NCI-H82 (cell line): ENCODE measurements around the gene PTCH2.
A peak's percentile ranks its signal among the peaks of the same experiment; 100 is the strongest.

Experiments used
- DNase-seq: peaks from one replicate; lab custom pipeline; 2025; lab: John Stamatoyannopoulos, UW

PTCH2 gene, protein sequence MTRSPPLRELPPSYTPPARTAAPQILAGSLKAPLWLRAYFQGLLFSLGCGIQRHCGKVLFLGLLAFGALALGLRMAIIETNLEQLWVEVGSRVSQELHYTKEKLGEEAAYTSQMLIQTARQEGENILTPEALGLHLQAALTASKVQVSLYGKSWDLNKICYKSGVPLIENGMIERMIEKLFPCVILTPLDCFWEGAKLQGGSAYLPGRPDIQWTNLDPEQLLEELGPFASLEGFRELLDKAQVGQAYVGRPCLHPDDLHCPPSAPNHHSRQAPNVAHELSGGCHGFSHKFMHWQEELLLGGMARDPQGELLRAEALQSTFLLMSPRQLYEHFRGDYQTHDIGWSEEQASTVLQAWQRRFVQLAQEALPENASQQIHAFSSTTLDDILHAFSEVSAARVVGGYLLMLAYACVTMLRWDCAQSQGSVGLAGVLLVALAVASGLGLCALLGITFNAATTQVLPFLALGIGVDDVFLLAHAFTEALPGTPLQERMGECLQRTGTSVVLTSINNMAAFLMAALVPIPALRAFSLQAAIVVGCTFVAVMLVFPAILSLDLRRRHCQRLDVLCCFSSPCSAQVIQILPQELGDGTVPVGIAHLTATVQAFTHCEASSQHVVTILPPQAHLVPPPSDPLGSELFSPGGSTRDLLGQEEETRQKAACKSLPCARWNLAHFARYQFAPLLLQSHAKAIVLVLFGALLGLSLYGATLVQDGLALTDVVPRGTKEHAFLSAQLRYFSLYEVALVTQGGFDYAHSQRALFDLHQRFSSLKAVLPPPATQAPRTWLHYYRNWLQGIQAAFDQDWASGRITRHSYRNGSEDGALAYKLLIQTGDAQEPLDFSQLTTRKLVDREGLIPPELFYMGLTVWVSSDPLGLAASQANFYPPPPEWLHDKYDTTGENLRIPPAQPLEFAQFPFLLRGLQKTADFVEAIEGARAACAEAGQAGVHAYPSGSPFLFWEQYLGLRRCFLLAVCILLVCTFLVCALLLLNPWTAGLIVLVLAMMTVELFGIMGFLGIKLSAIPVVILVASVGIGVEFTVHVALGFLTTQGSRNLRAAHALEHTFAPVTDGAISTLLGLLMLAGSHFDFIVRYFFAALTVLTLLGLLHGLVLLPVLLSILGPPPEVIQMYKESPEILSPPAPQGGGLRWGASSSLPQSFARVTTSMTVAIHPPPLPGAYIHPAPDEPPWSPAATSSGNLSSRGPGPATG

DNA sequence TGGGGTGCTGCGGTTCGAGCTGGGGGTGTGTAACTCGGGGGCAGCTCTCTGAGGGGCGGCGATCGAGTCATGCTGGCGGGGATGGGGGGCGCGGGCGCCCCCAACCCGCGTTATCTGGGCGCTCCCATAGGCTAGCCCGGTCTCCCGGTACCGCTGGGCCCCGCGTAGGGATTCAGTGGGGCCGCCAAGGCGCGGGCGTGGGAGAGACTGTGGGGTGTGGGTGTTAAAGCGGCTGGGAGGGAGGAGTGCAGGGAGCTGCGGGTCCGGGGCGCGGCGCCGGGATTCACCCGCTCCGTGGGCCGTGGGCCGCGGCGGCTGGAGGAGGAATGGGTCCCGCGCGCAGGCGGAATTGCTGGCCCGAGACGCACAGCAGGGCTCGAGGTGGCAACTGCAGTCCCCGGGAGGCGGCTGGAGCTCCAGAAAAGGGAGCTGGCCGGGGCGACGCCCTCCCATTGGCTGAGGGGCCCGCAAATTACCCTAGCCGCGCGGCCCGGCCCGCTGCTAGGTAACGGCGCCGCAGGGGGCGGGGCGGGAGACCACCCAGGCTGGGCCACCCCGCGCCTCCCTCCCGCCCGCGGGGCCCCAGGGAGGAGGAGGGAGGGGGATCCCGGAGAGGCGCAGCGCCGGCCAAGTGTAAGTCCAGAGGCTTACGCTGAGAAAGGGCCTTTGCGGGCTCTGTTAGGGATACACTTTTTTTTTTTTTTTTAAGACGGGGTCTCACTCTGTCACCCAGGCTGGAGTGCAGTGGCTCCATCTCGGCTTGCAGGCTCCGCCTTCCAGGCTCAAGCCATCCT, at the start of gene PTCH2:
PTCH2 (minus strand) TSS at position 392 of the 794 bp plus-strand sequence; CDS start at position 71, 321 bp downstream.
- peak; percentile 98 for DNase-seq

DNA sequence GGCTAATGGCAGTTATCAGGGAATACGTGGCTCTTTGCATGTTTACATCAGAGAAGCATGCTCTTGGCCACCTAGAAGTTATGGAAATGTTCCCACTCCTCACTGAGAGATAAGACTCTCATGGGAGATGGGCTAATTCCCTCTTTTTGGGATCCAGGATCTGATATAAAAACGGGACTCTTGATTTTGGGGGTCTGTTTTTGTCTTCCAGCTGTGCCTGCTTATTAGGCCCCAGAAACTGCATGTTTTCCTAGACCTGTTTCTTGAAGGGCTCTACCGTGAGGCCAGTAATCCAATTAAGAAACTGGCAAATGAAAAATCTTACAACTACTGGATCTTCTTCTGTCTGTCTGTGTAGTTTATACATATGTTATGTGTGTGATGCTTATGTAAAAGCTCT, 47.0 kb upstream of the PTCH2 start:
- peak; percentile 31 for DNase-seq

DNA sequence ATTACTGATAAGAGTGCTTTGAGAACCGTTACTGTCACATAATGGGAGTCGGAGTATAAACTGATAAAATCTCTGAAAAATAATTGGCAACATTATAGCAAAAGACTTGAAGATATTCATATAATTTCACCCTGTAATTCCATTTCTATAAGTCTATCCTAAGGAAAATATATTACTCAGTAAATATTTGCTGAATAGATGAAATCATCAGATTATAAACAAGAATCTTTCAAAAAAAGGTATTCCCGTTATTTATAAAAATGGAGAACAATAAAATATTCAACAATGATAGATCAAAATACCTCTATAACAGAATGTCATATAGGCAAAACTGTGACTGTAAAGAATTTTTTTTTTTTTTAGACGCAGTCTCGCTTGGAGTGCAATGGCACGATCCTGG, 42.4 kb upstream of the PTCH2 start:
- no peak for DNase-seq

DNA sequence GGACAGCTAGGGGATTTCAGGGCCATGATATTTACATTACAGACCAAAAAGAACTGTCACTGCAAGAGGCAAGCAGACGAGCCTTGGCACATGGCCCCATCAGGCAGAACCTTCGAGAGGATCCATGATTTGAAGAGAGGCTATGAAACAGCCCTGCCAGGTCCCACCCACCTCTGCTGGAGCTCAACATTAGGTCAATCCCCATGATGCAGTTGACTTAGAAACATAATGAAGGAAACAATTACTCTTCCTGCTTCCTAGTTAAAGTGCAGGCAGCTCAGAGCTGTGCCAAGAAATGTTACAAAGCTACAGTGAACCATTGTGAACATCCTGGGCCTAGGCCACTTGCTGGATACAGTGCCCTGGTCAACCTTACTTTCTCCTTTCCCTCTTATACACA, 41.7 kb upstream of the PTCH2 start:
- DNase-seq: no peak

DNA sequence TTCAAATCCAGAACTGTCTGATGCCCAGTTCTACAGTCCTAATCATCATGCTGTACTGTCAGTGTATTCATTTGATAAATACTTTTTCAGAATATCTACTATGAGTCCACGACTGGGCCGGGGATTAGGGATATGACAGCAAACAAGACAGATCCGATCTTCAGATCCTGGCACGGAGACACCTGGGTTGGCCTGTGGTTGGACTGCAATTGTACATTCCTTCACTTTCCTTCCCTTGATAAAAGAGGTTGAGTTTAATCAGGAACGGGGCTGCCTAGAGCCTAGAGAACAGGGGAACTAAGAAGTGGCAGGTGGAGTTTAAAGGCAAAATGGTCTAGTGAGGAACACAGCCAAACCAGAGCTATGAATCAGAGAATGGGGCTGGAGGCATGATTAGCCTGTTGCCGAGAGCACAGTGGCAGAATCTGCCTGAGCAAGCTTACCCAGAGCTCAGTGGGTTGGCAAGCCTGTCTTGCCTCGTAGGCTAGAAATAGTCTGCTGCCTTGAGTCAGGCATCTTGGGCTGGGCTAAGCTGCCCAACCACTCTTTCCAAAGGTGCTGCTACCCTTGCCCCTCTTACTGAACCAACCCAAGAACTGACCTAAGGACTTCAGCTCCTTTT, 38.1 kb upstream of the PTCH2 start:
- no peak for DNase-seq

DNA sequence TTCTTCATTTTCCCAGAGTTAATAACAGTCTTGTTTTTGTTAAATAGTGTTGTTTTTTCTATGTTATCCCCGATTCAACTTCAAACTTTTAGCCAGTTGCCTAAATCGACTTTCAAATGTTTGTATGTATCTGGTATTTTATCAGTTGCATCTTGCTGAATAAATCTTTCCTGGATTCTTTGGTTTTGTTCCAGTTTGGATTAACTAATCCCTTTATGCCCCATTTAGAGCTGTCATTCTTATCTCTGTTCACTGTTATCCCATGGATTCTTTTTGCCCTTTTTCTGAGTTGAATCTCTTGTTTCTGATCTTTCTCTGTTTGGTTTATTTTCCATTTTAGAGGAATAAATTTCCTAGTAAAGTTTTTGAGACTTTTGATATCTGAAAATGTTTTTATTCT, 31.1 kb upstream of the PTCH2 start:
- DNase-seq: no peak

DNA sequence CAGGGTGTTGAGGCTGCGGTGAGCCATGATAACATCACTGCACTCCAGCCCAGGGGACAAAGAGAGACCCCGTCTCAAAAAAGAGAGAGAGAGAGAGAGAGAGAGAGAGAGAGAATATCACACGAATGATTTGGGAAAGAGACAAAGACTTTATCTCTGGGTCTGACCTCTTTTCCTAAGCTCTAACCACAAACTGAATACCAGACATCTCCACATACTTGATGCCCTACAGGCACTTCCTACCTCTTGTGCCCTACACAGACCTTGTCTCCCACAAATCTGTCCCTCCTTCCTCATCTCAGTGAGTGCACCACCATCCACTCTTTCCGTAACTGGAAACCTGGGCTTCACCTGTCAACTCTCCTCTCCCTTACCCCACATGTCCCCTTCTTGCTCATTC, 27.0 kb upstream of the PTCH2 start:
- DNase-seq: no peak

DNA sequence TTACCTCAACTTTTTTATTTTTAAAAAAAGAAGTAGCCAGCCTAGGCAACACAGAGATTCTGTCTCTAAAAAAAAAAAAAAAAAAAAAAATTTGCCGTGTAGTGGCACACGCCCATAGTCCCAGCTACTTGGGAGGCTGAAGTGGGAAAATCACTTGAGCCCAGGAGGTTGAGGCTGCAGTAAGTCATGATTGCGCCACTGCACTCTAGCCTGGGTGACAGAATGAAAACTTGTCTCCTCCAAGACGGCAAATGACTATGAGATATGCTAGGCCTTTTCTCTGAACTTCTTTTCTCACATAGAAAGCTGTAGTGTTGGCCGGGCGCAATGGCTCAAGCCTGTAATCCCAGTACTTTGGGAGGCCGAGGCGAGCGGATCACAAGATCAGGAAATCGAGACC, 24.7 kb upstream of the PTCH2 start:
- no peak for DNase-seq

DNA sequence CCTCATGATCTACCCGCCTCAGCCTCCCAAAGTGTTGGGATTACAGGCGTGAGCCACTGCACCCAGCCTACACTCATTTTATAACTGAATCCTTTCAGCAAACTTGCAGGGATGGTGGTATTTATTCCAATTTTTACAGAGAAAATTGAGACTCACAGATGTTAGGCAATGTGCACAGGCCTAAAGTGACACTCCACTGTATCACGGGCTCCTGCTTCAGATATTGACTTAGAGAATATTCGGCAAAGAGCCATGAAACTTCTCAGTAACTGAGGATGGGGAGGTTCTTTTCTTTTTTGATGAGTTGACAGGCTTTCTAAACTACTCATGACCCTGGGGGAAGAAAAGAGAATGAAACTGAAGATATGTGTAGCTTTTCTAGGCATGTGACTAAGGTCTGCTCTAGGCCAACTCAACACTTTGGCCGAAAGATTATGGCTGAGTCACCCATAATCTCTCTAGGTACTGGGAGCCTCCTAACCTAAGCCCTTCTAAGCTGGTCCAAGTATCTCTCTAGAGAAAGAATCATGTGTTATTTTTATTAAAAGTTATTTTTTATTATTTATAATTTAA, 19.9 kb upstream of the PTCH2 start:
- peak; percentile 35 for DNase-seq

DNA sequence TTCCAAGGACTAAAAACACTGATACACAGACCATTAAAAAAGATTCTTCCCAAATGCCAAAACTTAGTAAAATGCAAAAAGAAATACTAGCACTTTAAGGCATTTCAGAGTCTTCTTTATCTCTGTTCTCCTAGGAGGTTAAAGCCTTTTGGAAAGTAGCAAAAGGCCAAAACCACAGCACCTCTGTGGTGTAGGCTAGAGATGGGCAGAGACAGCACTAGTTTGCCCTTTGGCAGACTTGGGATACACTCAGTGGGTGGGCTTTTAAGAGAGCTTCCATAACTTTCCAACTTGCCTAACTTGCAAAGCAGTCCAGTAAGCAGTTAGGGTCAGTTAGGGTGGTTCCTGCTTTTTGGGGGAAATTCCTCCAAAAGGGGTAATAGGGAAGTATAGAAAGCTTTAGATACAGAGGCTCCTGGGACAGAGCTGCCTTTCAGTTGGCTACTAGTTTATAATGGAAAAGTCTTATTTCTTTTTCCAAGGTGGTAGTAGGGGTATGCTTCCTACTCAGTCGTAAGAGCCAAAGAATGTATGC, 17.9 kb upstream of the PTCH2 start:
- DNase-seq: no peak

DNA sequence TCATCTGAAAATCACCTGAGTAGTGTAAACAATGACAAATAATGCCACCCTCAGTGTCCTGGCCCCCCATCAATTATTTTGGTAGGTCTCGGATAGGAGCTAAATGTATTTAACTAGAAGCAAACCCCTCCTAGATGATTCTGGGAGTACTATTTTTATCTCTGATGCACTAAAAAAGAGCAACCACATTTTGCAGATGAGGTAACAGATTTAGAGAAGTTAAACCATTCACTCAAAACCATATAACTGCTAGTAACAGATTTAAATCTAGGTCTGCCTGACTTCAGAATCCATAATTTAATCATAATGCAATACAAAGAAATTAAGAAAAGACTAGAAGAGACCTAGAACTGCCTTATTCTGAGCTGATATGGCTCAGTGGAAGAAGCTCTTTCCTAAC, 17.3 kb upstream of the PTCH2 start:
- DNase-seq: no peak

DNA sequence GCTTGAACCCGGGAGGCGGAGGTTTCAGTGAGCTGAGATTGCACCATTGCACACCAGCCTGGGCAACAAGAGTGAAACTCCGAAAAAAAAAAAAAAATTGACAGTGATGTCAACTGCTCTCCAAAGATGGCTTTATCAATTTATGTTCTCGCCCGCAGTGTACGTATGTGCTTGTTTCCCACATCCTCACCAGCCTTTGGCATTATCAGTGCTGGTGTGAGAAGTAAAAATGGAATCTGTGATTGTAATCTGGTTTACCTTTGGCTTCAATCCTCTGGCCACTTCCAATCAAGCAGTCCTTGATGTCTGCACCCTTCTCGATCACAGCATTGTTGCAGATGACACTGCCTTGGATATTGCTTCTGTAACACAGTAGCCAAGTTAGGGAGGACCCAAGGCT, 14.4 kb upstream of the PTCH2 start:
- DNase-seq: no peak

DNA sequence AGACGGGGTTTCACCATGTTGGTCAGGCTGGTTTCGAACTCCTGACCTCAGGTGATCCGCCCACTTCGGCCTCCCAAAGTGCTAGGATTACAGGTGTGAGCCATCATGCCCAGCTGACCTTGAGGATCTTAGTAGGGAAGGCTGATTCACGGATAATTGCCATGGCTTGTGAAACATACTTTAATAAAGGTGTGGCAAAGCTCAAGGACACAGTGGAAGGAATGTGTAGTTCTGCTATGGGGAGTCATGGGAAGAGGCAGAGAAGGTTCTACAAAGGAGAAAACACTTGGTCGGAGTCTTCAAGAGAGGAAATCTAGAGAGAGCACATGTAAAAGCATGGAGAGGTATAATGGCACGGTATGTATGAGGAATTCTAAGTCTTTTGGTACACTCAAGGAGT, 12.7 kb upstream of the PTCH2 start:
- DNase-seq: no peak

DNA sequence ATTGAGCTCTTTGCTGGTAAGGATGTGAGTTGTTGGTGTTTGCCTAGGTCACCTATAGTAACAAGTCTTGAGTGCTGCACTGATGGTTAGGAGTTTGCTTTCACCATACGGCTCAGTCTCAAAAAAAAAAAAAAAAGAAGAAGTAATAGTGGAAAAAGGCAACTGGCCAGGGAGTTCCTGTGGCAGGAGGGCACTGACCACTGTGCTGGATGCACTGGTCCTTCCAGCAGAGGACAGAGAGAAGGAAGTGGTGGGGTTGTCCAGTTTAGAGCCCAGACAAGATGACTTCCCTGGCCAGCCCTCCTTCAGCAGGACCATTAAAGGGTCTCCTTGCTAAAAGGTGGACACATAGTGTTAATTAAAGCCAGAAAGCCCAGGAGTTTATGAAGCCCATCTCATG, 11.9 kb upstream of the PTCH2 start:
- DNase-seq: no peak

DNA sequence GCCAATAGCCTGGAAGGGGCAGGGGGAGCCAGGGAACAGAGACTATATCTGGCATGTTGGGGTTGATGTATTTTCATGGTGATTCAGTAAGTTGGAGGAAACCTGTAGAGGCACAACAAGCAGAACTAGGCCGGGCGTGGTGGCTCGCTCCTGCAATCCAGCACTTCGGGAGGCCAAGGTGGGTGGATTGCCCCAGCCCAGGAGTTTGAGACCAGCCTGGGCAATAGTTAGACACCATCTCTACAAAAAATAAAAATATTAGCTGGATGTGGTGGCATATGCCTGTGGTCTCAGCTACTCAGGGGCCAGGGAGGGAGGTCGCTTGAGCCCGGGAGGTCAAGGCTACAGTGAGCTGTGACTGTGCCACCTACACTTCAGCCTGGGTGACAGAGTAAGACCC, 10.1 kb upstream of the PTCH2 start:
- no peak for DNase-seq

DNA sequence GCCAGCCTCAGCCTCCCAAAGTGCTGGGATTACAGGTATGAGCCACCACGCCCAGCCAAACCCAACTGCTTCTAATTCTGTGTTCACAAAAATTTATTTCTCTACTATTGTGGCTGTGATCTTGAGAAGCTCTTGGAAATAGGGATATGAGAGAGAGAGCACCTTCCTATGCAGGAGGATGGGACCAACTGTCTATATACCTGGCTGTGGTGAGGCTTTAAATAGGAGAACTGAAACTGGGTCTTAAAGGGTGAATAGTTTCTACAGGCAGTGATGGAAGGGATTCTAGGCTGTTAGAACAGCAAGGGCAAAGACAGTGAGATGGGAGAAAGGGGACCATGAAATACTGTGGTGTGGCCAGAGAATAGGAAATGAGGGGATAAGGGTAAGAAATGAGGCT, 8.3 kb upstream of the PTCH2 start:
- no peak for DNase-seq

DNA sequence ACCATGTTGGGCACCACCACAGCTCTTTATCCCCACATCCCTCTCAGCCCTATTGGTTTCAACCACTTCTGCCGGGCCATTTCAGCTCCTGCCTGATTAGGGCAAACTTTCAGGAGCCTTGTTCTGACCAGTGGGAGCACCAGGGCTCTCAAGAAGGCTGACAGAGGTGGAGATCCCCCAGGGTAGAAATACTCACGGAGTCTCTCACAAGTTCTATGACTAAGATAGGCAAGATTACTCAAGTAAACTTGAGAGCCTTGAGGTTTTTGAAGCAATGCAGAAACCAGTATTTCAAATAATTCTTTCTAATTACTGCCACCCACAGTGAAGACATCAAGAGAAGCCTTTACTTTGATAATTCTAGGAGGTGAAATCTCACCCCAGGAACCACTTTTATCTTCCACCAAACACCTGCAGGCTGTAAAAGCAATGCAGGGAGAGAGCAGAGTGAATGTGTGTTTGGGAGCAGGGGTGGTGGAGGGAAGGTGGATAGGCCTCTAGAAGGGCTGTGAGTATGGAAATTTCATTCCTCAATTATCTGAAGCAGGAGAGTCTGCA, 6.6 kb upstream of the PTCH2 start:
- DNase-seq: no peak

DNA sequence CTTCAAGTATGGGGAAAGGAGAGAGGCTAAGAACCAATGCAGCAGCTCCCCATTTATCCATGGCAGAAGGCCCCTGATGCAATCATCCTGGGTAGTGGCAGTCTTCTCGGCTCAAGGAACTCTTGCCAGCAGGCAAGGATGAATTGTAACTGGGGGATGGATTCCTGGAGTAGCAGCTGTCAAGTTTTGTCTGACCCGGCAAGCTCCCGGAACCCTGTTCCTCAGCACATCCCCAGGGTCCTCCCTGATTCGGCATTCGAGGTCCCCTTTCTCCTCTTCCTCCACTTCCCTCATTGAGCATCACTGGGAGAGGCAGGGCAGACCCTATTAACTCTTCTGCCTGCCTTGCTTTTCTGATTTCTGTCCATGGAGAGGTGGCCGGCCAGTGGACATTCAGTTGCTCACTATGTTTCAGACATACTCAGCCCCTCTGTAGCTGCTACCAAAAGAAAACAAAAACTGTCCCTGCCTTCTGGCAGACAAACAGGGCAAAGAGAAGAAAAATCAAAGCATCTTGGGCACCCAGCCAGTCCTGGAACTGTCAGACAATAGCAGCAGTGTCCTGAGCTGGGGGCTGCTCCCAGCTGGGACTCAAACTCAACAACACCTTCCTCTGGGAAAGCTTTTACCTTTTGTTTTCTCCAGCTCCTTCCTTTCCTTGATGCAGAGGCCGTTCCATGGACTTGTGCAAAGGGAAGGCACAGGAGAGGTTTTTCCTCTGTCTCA, 5.6 kb upstream of the PTCH2 start:
- peak; percentile 14 for DNase-seq

DNA sequence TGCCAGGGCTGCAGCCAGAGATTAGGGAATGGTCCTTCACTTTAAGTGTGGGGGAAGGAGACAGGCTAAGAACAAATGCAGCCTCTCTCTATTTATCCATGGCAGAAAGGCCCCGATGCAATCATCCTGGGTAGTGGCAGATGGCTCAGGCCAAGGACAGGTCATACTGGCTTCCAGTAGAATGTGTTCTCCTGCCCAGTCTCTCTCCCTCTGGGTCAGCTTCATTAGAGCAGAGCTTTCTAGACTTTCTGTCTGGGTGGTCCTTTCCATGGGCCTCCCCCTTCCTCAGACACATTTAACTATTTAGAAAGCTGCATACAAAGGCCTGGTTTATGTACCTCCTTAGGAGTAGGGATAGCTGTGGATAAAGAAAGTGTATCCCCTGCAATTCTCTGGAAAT, 4.8 kb upstream of the PTCH2 start:
- DNase-seq: peak; percentile 27

DNA sequence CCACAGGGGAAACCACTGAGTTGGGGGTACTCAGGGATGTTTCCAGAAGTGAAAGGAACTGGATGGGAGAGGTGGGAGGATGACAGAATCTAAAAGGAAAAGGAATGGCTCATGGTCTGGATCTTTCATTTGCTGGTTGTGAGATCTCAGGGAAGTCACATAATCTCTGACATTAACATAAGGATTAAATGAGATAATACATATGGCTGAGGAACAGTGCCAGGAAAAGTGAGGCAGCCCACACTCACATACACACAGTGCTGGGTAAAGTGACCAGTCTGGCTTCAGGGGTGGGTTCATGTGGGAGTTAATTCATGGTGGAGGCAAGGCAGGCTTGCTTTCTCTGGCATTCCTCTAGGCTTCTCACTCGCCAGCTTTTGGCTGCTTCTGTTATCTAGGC, 3.9 kb upstream of the PTCH2 start:
- DNase-seq: peak; percentile 13
